ENCODE results near the gene RREB1.

DNA sequence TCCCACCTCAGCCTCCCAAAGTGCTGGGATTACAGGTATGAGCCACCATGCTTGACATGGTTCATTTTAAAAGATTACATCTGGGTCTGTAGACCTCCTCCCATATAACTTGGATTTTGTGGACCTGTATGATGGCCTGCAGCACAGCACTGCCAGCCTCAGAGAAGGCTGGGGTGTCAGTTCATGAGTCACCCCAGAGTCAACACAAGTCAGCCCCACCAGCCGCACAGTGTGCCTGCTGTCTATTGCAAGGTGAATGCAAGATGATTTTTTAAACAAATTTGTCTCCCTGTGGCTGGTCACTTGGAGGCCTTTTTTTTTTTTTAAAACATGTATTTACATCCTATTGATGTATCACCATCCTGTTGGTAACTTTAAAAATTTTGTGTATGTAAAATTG, 76.7 kb downstream of the RREB1 start:
- TF ChIP-seq POLR2A (IDR thresholded peaks at IDR 0.05): no peak
- no peak for TF ChIP-seq POLR2AphosphoS5 (IDR thresholded peaks at IDR 0.05)
